ENCODE measurements around the gene SSBP3. TPM values are rescaled to one million over a fixed set of nuclear protein-coding genes. Genes with fewer than 3 reads are reported as not detected.

The SSBP3 gene
- total RNA-seq, 1 donor from 2014 or later = 51.0 TPM

GRCh38 chr1:54229281-54229891 lies 176.8 kb downstream of the SSBP3 start:
- intact Hi-C loops (cut with DNase I) = loop anchor here (5.0 kb wide), 2 partner anchors 43 to 258 kb away; no protein-coding TSS in a partner anchor
- peak overlapping the region in 1 of 2 donors; percentile 23 for H3K27ac ChIP-seq
- no peak for DNase-seq (ENCODE audit: low spot score in 2 of 2)
- no peak overlapping the region for H3K4me3 ChIP-seq
- H3K9me3 ChIP-seq = no peaks in the 10 kb centered on the region
- H3K27me3 ChIP-seq = no peaks in the 10 kb centered on the region
- peaks cover 0 to 9% of the 10 kb centered on the region in 2 donors for H3K36me3 ChIP-seq
- peaks cover 0 to 8% of the 10 kb centered on the region in 2 donors for H3K4me1 ChIP-seq
- TF ChIP-seq, protein P1, sequence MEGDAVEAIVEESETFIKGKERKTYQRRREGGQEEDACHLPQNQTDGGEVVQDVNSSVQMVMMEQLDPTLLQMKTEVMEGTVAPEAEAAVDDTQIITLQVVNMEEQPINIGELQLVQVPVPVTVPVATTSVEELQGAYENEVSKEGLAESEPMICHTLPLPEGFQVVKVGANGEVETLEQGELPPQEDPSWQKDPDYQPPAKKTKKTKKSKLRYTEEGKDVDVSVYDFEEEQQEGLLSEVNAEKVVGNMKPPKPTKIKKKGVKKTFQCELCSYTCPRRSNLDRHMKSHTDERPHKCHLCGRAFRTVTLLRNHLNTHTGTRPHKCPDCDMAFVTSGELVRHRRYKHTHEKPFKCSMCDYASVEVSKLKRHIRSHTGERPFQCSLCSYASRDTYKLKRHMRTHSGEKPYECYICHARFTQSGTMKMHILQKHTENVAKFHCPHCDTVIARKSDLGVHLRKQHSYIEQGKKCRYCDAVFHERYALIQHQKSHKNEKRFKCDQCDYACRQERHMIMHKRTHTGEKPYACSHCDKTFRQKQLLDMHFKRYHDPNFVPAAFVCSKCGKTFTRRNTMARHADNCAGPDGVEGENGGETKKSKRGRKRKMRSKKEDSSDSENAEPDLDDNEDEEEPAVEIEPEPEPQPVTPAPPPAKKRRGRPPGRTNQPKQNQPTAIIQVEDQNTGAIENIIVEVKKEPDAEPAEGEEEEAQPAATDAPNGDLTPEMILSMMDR (IDR thresholded peaks at IDR 0.05) = no peak

- Histone ChIP-seq H3K36me3 (peaks cover 0 to 12% of the 10 kb centered on the region in 2 donors), H3K27ac (peak overlapping the region; percentile 41 to 56), H3K4me3 (no peak overlapping the region), H3K27me3 (no peaks in the 10 kb centered on the region), H3K9me3 (no peaks in the 10 kb centered on the region), H3K4me1 (peaks cover 0 to 8% of the 10 kb centered on the region in 2 donors)
- intact Hi-C loops (cut with DNase I) = loop anchor here (5.0 kb wide), 2 partner anchors 44 to 259 kb away; no protein-coding TSS in a partner anchor
- DNase-seq (ENCODE audit: low spot score in 2 of 2) = no peak
- TF ChIP-seq, protein P1 (IDR thresholded peaks at IDR 0.05) = no peak
Measured at GRCh38 chr1:54228638-54229079, 177.5 kb downstream of the SSBP3 start.

GRCh38 chr1:54227891-54228310 lies 178.3 kb downstream of the SSBP3 start:
- intact Hi-C loops (cut with DNase I) = loop anchor here (5.0 kb wide), 2 partner anchors 44 to 259 kb away; no protein-coding TSS in a partner anchor
- H3K9me3 ChIP-seq = no peaks in the 10 kb centered on the region
- H3K27me3 ChIP-seq = no peaks in the 10 kb centered on the region
- H3K4me3 ChIP-seq = no peak overlapping the region
- H3K4me1 ChIP-seq = peaks cover 0 to 8% of the 10 kb centered on the region in 2 donors
- TF ChIP-seq, protein P1 (IDR thresholded peaks at IDR 0.05) = peak in 1 of 3 experiments; percentile 14
- no peak for DNase-seq (ENCODE audit: low spot score in 2 of 2)
- peak overlapping the region; percentile 41 to 56 for H3K27ac ChIP-seq
- H3K36me3 ChIP-seq = peaks cover 0 to 12% of the 10 kb centered on the region in 2 donors

DNA sequence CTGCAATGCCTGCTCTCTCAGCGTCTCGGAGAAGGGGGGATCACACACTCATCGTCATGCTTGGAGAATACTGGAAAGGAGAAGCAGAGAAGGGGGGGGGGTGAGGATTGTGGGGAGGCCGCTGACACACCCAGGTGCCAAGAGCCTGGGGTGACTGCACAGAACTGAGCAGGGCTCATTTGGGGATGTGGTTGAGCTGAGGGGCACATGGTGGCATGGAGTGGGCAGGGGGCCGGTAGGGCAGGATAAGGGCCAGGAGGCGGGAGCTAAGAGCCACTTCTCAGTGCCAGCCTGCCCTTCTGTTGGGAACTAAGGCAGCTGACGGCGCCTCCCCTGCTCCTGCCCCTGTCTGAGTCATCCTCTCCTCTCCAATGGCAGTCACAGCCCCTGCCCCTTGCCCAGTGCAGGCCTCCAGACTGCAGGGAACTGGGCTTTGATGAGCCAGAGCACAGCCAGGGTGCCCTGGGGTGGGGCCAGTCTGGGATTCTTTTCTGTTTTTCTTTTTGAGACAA lies 179.0 kb downstream of the SSBP3 start:
- Histone ChIP-seq H3K9me3 (no peaks in the 10 kb centered on the region), H3K36me3 (peaks cover 0 to 12% of the 10 kb centered on the region in 2 donors), H3K27me3 (no peaks in the 10 kb centered on the region), H3K4me3 (no peak overlapping the region), H3K4me1 (peaks cover 0 to 8% of the 10 kb centered on the region in 2 donors), H3K27ac (peak overlapping the region; percentile 41 to 56)
- peak; percentile 38 to 80 for DNase-seq (ENCODE audit: low spot score in 2 of 2)
- TF ChIP-seq, protein P1 (IDR thresholded peaks at IDR 0.05) = no peak
- intact Hi-C loops (cut with DNase I) = loop anchor here (5.0 kb wide), 2 partner anchors 45 to 260 kb away; no protein-coding TSS in a partner anchor

- Histone ChIP-seq H3K27me3 (no peaks in the 10 kb centered on the region), H3K27ac (peak overlapping the region in 1 of 2 donors; percentile 4), H3K36me3 (peaks cover 0 to 12% of the 10 kb centered on the region in 2 donors), H3K4me3 (no peak overlapping the region), H3K9me3 (no peaks in the 10 kb centered on the region), H3K4me1 (peaks cover 0 to 8% of the 10 kb centered on the region in 2 donors)
- no peak for DNase-seq (ENCODE audit: low spot score in 2 of 2)
- TF ChIP-seq, protein P1 (IDR thresholded peaks at IDR 0.05) = no peak
- intact Hi-C loops (cut with DNase I) = loop anchor here (5.0 kb wide), 2 partner anchors 46 to 261 kb away; no protein-coding TSS in a partner anchor
Measured at GRCh38 chr1:54225986-54226559, 180.1 kb downstream of the SSBP3 start.
